K562 (cell line): ENCODE data around the gene PREX1. TPM values are rescaled to one million over a fixed set of nuclear protein-coding genes. Genes with fewer than 3 reads are reported as not detected.

Source experiments
- BACH1 ChIP-seq: fragments of 200-800 bp; sonication (Bioruptor generic); IDR thresholded peaks from 2 replicates; pipeline ENCODE4 v1.6.1; 2016; ENCODE audit warnings: missing genetic modification characterization, missing compliant biosample characterization
- ELK3 ChIP-seq: fragments of 450-650 bp; formaldehyde crosslinking; IDR thresholded peaks from 2 replicates; pipeline ENCODE4 v1.4.0; 2020; ENCODE audit warnings: mild to moderate bottlenecking
- HES1 ChIP-seq: fragments of 450-650 bp; IDR thresholded peaks from 2 replicates; pipeline ENCODE4 v1.6.1; 2016; ENCODE audit warnings: low read depth, mild to moderate bottlenecking, moderate library complexity
- MED1 ChIP-seq: sonication (generic); formaldehyde crosslinking; IDR thresholded peaks from 2 replicates; pipeline ENCODE4 v1.8.1; 2023; ENCODE audit warnings: missing genetic modification reagents, borderline replicate concordance
- MLX ChIP-seq, 2 experiments: fragments of 450-650 bp in 1 of 2; sonication (generic) in 1 of 2; formaldehyde crosslinking; conservative IDR thresholded peaks; 2 replicates each; pipeline versions ENCODE4 v1.4.0 to v1.8.1; 2020 to 2022; ENCODE audit warnings: mild to moderate bottlenecking in 1 of 2, missing genetic modification reagents in 1 of 2
- SIX5 ChIP-seq, 2 experiments: IDR thresholded peaks; 2 replicates each; pipeline ENCODE4 v1.6.1; 2011; ENCODE audit warnings: low read length in 2 of 2, borderline replicate concordance in 1 of 2, low read depth in 1 of 2, mild to moderate bottlenecking in 1 of 2, moderate library complexity in 1 of 2; ENCODE audit not compliant: insufficient read depth in 1 of 2
- SREBF2 ChIP-seq: sonication (generic); formaldehyde crosslinking; IDR thresholded peaks from 2 replicates; pipeline ENCODE4 v1.4.0; 2020; ENCODE audit warnings: mild to moderate bottlenecking, missing genetic modification reagents
- TAF1 ChIP-seq: IDR thresholded peaks from 2 replicates; pipeline ENCODE4 v1.6.1; 2011; ENCODE audit warnings: mild to moderate bottlenecking, low read length, moderate library complexity; ENCODE audit not compliant: insufficient read depth, control insufficient read depth, severe bottlenecking; ENCODE audit errors: extremely low read depth
- ZBTB26 ChIP-seq: fragments of 450-650 bp; formaldehyde crosslinking; IDR thresholded peaks from 2 replicates; pipeline ENCODE4 v1.4.0; 2022; ENCODE audit warnings: missing genetic modification characterization
- ZNF311 ChIP-seq: fragments of 250-450 bp; sonication (Bioruptor Pico); IDR thresholded peaks from 2 replicates; pipeline ENCODE4 v1.4.0; 2020; ENCODE audit warnings: mild to moderate bottlenecking, moderate library complexity
- ZNF695 ChIP-seq: fragments of 450-650 bp; formaldehyde crosslinking; IDR thresholded peaks from 2 replicates; pipeline ENCODE4 v1.4.0; 2020; ENCODE audit warnings: mild to moderate bottlenecking, moderate library complexity
- ZNF79 ChIP-seq: fragments of 250-450 bp; sonication (Bioruptor Pico); IDR thresholded peaks from 2 replicates; pipeline ENCODE4 v1.4.0; 2020; ENCODE audit warnings: low read depth, mild to moderate bottlenecking, moderate library complexity
- polyA plus RNA-seq, 8 experiments: library from polyadenylated mRNA; depleted of rRNA in 4 of 8; stranded (reverse) in 5 of 8; unstranded in 3 of 8; fragments of >200 nt; fragmentation: Nextera tagmentation in 2 of 8; fragmentation: Illumina TruSeq in 1 of 8; extraction: Ambion mirVana in 2 of 8; extraction: Trizol in 1 of 8; gene quantifications; 2 replicates each; pipeline versions ENCODE4 v1.2.1 to v1.2.3, GENCODE V29; 2011 to 2014; ENCODE audit warnings: inconsistent platforms in 1 of 8, missing spikeins in 1 of 8
- total RNA-seq, 7 experiments: library from RNA; depleted of rRNA in 6 of 7; stranded (reverse); fragments of >200 nt in 6 of 7; fragmentation: Illumina TruSeq in 2 of 7; extraction: Trizol in 2 of 7; gene quantifications; 2 replicates each; pipeline versions ENCODE4 v1.2.1 to v1.2.3, GENCODE V29; 2011 to 2021; ENCODE audit warnings: low replicate concordance in 1 of 7

The PREX1 gene
- total and polyA plus RNA-seq, 9 of the 15 experiments (the other 6 are each of a cell fraction or from before 2014, with no cell fraction given) = 0.37 to 10.4 (median 4.8) TPM

- no peak for TF ChIP-seq ZNF311 (CRISPR knock-in tag)
- no peak for TF ChIP-seq ELK3 (CRISPR knock-in tag)
- TF ChIP-seq SREBF2 (CRISPR knock-in tag) = no peak
- no peak for TF ChIP-seq ZNF695 (CRISPR knock-in tag)
- TF ChIP-seq HES1 = no peak
- no peak for TF ChIP-seq ZBTB26 (CRISPR knock-in tag)
- TF ChIP-seq TAF1 = no peak
- 0 out of 2 replicates have a peak, but pooled peaks have one; percentile 22 for TF ChIP-seq BACH1
- no peak for TF ChIP-seq SIX5 (IDR thresholded peaks at IDR 0.05; ENCODE audit: borderline replicate concordance in 1 of 2, insufficient read depth in 1 of 2, low read depth in 1 of 2, low read length in 2 of 2)
- TF ChIP-seq MED1 = no peak
- TF ChIP-seq ZNF79 (CRISPR knock-in tag) = no peak
- no peak for TF ChIP-seq MLX (CRISPR knock-in tag; conservative IDR thresholded peaks at IDR 0.05)
- TF ChIP-seq, all 486 proteins: peak for 26
Measured at GRCh38 chr20:48831718-48832404, 4.1 kb upstream of the PREX1 start (continued).
